Activated T-cell treated with anti-CD3 and anti-CD28 coated beads for 4 hours (primary cell): ENCODE data around the gene SH3BGRL3.
"Not testable (repeated sequence)": the region's sequence is repeated elsewhere in the genome, so short reads cannot be mapped to it uniquely, and the experiment has no call there.

Experiments used
- DNase-seq: peaks from one replicate; pipeline ENCODE4 v3.0.0-alpha.2; 2020

Gene SH3BGRL3

DNA sequence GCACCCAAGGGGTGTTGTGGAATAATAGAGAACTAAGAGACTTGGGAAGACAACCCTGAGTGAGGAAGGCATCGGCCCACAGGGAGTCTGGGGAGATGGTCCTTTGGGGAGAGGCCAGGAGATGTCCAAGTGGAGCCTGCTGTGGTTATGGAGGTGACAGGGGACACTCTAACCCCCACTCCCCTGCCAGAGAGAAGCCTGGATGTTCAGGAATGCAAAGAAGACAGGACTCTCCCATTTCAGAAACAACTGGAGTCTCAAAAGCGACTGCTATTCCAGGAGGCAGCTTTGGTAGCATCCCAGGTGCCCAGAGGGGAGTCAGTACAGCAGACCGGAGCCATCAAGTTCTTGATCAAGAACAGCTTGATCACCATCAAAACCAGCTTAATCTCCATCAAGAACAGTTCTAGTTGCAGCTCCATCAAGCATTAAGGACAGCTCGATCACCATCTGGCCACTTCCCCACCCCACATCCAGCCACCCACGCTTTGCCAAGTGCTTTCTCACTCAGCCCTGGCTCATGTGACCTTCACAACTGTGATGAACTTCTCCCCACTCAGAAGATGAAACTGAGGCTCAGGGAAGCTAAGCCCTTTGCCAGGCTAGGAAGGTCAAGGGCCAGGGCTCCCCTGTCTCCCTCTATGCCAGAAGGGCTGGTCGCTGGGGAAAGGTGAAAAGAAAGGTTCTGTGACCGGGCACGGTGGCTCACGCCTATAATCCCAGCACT lies 38.6 kb downstream of the SH3BGRL3 start:
- no peak for DNase-seq

DNA sequence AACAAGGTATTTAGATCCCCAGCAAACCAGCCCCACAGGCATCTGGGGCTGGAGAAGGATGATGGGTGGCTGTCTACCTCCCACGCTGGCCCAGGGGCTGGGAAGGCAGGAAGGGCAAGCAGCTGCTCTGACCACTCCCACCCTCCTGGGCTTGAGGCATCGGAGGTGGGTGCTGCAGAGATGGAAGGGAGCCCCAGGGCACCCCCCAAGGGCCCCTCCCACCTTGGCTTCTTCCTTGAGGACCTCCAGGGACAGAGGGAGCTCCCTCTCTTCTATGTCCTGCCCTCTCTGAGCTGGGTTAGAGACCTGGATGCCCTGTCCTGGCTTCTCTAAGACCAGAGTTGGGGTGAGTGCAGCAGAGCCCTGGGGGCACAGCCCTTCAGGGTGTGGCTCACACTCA lies 41.0 kb downstream of the SH3BGRL3 start:
- no peak for DNase-seq

DNA sequence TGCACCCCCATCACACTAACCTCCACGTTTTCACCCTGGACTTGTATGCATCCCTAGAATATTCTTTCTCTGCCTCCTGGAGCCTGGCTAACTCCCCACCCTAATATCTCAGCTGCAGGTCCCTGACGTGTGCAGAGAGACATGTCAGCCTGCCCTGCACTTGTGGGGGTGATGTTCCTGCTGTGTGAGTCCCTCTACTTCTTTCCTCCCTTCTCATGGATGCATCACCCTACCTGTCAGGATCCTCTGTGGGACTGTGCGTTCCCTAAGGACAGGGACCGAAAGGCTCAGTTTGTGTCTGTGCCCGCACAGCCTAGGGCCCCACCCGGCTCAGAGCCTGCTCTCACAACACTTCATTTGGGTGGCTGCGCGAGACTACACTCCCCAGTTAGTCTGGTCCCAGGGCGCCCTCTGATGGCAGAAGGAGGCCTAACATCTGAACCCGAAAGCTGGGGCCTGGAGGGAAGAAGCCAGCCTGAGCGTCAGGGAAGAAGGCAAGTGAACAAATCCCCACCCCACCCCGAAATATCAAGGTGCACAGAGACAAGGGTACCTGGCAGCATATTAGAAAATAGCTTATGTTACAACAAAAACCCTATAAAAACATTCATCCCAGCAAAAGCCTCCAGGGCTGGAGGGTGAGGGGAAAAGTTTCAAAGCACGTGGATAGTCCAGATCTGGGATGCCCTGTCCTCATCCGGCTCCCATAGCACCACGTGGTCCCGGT lies 41.6 kb downstream of the SH3BGRL3 start:
- peak; percentile 98 for DNase-seq

DNA sequence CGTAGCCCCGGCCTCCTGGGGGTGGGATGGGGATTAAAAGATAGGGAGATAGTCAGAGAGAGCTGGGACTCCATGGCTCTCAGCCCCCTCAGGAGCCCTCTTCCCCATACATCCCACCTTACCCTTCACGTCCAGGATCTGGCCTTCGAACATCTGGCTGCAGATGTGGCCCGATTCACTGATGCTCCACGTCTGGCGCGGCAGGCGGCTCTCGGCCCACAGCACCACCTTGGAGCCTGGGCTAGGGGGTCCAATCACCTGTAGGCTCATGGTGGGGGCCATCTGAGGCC lies 42.1 kb downstream of the SH3BGRL3 start:
- DNase-seq, result no peak

DNA sequence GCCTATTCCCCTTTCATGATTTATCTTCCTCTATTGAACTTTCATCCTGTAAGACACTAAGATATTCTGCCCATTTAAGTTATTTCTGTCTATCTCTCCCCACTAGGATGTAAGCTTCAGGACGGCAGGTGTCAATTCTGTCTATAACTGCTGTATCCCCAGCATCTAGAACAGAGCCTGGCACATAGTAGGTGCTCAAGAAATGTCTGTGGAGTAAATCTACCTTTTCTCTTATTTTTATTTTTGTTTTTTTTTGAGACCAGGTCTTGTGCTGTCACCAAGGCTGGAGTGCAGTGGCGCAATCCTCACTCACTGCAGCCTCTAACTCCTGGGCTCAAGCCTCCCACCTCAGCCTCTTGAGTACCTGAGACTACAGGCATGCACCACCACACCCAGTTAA lies 43.5 kb downstream of the SH3BGRL3 start:
- no peak for DNase-seq

DNA sequence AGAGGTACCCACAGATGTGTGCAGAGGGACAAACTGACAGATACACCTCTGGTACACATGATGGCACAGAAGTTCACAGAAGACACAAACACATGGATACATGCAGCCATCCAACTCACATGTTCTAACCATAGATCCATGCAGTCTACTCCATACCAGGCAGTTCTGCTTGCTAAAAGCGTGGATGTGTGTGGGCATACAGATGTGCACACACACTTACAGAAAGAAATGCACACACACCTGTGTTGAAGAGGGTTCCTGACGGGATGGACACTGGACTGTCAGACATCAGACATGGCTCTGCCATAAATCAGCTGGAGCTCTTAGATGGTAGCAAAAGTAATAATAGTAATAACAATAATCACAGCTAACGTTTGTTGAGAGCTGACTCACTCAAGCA lies 44.7 kb downstream of the SH3BGRL3 start:
- no peak for DNase-seq

DNA sequence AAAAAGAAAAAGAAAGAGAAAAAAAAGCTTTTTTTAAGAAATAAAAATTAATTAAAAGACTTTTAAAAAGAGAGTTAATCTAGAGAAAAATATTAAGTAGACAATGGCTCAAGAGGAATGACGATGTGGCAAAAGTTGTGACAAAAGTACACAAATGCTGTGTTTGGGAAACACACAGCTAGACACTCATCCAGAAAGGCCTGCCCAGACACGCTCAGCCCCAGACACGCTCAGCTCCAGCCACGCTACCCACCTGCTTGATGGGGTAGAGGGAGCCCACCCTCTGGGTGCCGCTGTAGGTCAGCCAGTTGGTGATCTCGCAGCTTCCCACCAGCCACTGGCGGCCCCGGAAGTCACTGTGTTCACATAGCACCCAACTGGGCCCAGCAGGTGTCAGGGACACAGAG lies 48.1 kb downstream of the SH3BGRL3 start:
- no peak for DNase-seq

DNA sequence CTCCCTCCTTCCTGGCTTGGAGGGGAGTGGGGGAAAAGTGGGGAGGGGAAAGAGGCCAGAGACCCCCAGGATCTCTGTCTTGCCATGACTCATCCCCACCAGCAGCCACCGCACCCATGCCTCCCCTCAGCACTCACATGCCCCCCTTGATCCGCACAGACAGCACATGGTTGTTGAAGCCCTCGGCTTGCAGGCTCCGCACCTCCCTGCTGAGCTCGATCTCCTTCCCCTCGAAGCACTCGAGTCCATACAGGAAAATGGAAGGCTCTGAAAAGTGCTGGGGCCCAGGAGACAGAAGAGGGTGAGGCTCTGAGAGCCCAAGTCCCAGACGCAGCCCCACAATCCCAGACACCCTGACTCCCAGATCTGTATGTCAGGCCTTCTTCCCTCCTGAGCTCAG lies 48.7 kb downstream of the SH3BGRL3 start:
- DNase-seq, result no peak

DNA sequence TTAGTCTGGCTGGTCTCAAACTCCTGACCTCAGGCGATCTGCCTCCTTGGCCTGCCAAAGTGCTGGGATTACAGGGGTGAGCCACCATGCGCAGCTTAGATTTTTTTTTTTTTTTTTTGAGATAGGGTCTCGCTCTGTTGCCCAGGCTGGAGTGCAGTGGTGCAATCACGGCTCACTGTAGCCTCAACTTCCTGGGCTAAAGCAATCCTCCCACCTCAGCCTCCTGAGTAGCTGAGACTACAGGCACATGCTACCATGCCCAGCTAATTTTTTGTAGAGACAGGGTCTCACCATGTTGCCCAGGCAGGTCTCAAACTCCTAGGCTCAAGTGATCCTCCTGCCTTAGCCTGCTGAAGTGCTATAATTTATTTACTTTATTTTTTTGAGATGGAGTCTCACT lies 49.5 kb downstream of the SH3BGRL3 start:
- not testable (repeated sequence) for DNase-seq

DNA sequence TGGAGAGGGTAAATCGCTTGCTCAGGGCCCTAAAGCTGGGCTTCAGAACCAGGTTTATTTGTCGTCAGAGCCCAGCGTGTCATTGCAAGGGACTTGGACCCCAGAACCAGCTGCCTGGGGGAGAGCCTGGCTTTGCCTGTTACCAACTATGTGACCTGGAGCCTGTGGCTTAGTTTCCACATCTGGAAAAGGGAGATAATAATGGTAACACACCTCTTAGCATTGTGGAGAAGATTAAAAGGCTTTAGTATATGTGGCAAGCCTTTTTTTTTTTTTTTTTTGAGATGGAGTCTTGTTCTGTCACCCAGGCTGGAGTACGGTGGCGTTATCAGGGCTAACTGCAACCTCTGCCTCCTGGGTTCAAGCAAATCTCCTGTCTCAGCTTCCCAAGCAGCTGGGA lies 50.4 kb downstream of the SH3BGRL3 start:
- no peak for DNase-seq
